ENCODE results near the gene NCBP3.

DNA sequence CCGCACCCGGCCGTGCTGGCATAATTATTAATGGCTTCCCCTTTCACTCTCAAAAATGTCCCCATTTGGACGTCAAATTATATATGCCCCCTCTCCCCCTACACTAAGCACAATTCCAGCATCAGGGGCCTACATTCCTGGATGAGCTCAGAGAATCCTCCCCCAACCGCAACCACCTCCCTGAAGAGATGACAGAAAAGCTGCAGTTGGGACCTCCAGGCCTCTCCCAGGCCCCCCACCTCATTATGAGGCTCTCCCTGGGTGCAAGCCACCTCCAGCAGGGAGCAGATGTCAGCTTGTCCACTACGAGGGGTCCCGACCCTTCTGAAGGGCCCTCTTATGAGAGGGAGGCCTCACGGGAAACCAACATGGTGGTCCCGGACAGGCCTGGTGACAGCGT, 18.5 kb upstream of the NCBP3 start:
- no peak for TF ChIP-seq POLR2A (IDR thresholded peaks at IDR 0.05)
- TF ChIP-seq, protein P1, sequence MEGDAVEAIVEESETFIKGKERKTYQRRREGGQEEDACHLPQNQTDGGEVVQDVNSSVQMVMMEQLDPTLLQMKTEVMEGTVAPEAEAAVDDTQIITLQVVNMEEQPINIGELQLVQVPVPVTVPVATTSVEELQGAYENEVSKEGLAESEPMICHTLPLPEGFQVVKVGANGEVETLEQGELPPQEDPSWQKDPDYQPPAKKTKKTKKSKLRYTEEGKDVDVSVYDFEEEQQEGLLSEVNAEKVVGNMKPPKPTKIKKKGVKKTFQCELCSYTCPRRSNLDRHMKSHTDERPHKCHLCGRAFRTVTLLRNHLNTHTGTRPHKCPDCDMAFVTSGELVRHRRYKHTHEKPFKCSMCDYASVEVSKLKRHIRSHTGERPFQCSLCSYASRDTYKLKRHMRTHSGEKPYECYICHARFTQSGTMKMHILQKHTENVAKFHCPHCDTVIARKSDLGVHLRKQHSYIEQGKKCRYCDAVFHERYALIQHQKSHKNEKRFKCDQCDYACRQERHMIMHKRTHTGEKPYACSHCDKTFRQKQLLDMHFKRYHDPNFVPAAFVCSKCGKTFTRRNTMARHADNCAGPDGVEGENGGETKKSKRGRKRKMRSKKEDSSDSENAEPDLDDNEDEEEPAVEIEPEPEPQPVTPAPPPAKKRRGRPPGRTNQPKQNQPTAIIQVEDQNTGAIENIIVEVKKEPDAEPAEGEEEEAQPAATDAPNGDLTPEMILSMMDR (IDR thresholded peaks at IDR 0.05): no peak
